ENCODE measurements around the gene SELPLG.
"Not testable (repeated sequence)": the region's sequence is repeated elsewhere in the genome, so short reads cannot be mapped to it uniquely, and the experiment has no call there.

Gene SELPLG

DNA sequence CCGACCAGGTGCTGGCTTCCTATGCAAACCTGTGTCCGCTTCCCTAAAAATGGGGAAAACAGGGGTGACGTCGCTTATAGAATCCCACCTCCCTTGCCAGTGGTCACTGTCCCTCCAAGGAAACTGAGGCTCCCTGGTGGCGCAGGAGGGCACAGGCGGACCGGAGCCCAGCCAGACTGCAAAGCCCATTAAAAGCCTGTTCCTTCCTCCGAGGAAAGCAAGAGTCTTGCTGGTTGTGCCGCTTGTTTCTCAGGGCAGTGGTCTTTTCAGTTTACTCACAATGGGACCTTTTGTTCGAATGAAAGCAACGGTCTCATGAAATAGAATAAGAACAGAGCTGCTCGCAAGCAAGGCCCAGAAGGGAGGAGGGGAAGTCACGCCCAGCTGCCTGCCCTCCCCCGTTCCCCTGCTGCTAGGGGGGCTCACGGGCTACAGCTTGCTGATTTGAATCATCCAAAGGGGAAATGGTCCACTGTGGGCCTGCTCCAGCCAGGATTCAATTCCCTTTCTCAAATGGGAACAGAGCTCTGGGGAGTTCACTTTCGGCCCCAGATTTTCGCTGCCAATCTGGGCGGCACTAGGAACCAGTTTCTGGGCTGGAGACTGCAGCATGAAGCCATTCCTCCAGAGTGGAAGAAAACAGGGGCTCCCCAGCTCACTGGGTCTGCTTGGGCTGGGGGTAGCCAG is 4.6 kb upstream of the SELPLG start:
- no peak for DNase-seq (ENCODE audit: low read depth)

DNA sequence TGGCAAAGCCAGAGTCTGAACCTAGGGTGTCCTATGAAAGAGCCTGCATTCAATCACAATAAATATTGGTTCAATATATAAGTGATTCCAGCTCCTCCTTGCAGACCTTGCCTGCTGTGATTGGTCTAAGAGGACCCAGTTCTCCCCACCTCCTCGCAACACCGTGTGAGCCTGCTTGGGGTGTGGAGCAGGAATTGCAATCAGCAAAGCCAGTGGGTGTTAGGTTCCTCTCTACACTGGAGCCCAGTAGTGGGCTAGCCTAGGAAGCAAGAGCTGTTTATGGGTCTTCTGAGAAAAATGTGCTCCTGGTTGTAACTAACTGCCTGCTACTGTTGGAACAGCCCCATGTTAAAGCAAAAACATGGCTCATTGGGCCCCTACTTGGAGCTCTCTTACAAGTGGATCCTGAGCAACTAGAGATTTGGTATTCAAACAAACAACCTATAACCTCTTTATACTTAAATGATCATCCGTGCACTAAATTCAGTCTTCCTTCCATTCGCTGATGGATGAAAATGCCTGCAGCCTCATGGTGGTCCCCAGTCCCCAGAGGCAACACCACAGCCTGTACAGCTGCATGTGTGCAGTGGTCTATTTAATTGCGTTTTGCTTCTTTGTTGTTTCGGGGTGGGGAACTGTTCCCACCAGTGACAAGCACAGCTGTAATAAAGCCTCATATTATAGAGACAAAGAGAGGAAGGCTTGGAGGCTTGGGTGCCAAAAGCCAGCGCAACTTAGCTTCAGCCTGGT is 3.7 kb upstream of the SELPLG start:
- DNase-seq (ENCODE audit: low read depth): no peak

- DNase-seq (ENCODE audit: low read depth): no peak
Measured at GRCh38 chr12:108635997-108636808, 2.5 kb upstream of the SELPLG start.

DNA sequence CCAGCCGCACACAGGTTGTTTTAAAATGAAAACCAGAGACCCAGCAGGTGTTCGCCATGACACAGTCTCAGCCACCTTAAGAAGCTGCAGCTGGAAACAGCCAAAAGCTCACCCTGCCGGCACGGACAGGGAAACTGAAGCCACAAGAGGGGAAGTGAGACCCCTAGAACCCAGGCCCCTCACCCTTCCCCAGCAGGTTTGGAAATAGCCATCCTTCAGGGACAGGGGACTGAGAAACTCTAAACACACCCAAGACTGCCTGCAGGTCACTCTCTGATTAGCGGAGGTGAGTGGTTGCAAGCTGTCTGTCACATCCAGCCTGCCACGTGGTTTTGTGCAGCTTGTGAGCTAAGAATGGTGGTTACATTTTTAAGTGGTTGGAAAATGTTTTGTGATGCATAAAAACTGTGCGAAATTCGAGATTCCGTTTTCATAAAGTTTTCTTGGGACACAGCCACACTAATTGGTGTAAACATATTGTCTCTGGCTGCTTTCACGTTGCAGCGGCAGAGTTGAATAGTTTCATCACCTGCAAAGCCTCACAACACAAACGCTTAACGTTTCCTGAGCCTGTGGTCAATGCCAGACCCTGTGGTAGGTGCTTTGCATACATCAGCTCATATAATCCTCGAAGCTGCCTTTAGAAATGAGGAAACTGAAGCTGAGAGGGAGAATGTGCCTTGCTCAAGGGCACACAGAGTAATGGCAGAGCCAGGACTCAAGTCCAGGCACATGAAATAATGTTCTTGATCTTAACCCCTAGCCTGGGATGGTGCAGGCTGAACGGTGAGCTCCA is 1.7 kb upstream of the SELPLG start:
- peak; percentile 76 for DNase-seq (ENCODE audit: low read depth)

DNA sequence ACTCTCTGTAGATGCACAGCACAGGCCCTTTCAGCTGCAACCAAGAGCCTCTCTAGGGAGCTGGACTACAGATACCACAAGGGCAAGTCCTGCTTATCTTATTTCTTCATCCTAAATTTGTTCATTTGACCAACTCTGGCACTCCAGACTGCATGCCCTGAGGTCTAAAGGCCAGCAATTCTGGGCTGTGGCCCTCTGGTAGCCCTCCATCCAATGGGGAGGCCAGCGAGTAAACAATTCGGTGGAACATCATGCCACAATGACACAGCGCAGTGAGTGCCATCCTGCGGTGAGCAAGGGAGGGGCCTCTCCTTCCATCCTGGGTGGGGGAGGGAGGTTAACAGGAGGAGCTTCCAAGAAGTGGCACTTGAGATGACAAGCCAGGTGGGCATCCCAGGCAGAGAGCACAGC is 652 bp upstream of the SELPLG start:
- DNase-seq (ENCODE audit: low read depth): no peak

GRCh38 chr12:108633081-108633533 is 587 bp downstream of the SELPLG start:
- no peak for DNase-seq (ENCODE audit: low read depth)

GRCh38 chr12:108631261-108631660 is 2.4 kb downstream of the SELPLG start:
- not testable (repeated sequence) for DNase-seq (ENCODE audit: low read depth)

DNA sequence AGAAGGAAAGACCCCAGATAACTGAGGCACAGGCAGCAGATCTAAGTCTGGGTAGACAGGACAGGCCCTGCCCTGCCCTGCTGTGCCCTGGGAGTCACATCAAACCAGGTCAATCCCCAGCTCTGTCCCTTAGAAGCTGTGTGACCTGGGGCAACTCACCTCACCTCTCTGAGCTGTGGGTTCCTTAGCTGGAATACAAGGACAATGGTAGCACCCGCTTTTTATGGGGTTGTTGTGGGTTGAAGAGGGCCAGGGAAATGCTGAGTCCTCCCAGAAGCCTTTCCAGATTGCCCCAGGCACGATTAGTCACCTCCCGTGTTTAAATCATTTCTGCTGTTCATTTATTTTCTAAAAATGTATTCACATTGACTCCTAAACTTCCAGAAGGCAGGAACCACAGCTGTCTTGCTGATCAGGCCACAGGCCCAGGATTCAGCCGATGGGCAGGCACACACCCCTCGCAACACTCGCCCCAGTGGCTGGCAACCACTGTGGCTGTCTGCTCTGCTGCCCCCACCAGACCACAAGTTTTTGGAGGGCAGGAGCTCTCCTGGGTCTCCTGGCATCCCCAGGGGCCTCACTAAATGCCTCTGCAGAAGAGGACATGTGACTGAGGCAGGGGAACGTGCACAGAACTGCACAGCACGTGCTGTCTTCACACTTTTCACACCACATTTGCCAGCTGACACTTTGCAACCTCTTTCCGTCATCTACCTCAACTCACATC is 3.0 kb downstream of the SELPLG start:
- peak; percentile 77 for DNase-seq (ENCODE audit: low read depth)

DNA sequence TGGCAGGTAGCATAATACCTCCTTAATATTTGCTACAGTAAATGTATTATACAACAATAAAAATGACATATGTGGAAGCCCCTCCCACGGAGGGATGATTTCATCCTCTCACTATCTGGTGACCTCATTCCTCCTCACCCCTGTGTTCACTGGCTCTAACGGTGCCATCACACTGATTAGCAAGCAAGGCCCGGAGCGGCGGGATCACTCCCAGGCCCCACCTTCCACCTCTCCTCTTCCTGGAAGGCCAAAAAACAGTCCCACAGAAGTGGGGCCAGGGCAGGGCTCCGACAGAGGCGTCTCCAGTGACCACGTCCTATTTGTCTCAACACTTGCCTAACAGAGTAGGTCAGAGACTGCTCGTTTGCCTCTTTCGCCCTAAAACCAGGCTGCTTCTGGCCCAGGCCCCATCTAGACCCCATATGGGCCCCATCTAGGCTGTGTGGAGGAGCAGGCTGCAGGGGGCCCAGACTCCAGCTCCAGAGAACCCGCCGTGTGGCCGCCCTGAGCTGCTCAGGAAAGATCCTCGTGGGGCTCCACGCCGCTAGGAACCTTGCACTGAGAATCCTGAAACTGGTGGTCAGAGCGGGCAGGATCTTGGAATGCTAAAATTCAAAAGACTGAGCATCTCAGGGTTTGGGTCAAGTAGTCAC is 3.7 kb downstream of the SELPLG start:
- peak; percentile 95 for DNase-seq (ENCODE audit: low read depth)

GRCh38 chr12:108629151-108629550 is 4.5 kb downstream of the SELPLG start:
- no peak for DNase-seq (ENCODE audit: low read depth)

- no peak for DNase-seq (ENCODE audit: low read depth)
Measured at GRCh38 chr12:108627134-108627920, 6.4 kb downstream of the SELPLG start.

- DNase-seq (ENCODE audit: low read depth): no peak
Measured at GRCh38 chr12:108625228-108625627, 8.5 kb downstream of the SELPLG start.

- no peak for DNase-seq (ENCODE audit: low read depth)
Measured at GRCh38 chr12:108623577-108623976, 10.1 kb downstream of the SELPLG start.

- no peak for DNase-seq (ENCODE audit: low read depth)
Measured at GRCh38 chr12:108622921-108623514, 10.7 kb downstream of the SELPLG start.

DNA sequence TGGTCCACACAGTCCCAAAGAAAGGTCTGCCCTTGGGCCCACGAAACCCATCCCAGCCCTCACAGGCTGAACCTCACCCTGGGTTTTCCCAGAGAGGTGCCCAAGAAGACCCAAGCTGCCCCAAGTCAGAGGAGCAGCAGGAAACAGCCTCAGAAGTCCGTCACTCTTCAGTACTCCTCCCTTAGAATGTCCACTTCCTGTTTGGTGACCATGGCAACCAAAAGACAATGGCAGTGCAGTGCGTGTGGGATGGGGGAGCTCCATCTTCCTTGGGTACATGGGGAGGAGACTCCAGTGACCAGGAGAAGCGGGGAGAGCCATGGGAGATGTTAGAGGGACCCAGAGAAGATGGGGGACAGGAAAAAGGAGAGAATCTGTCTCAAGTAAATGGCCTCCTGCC is 11.3 kb downstream of the SELPLG start:
- DNase-seq (ENCODE audit: low read depth): no peak

- DNase-seq (ENCODE audit: low read depth): no peak
Measured at GRCh38 chr12:108621161-108621560, 12.5 kb downstream of the SELPLG start.

DNA sequence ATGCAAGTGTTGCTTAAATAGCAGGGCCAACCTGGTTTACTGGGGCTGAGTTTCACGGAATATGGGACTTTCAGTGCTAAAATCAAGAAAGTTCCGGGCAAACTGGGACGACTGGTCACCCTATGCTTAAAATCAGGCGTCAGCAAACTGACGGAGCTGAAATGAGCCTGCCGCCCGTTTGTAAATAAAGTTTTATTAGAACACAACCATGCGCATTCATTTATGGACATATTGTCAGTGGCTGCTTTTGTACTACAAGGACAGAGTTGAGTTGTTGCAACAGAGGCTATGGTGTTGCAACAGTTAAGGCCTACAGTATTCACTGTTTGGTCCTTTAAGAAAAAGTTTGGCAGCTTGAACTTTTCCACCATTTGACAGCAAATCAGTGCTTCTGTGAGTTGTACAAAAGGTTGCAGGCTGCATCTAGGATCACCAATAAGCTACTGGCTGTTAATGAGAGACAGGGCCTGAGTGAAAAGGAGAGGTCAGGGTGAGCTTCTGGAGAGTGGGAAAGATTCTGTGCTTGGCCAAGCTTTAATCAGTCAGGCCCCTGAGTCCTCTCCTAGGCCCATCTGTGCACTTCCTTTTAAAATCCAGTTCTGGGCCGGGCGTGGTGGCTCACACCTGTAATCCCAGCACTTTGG is 13.3 kb downstream of the SELPLG start:
- peak; percentile 93 for DNase-seq (ENCODE audit: low read depth)

GRCh38 chr12:108619369-108620160 is 14.1 kb downstream of the SELPLG start:
- DNase-seq (ENCODE audit: low read depth): no peak

Measured in amniotic epithelial cell (primary cell).